Measurements from ENCODE around the gene NIN. TPM values are rescaled to one million over a fixed set of nuclear protein-coding genes. Genes with fewer than 3 reads are reported as not detected.

NIN gene

DNA sequence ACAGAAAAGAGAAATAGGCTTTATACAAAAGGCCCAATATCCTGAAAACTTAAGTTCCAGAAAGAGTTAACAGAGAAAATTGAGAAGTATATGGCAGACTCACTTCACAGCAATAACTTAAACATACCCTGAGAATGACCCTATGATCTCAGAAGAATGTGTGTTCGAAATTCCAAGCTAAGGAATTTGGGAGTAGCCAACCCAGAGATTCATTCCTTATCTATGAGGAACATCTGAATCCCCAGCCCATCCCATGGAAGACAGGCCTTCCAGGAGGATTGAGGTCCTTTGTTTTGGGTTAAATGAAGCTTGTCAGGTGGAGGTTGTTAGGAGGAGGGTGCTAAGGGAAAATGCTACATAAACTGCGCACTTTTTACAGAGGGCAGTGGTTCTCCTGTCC, 155.4 kb downstream of the NIN start:
- no peaks in the 10 kb centered on the region for H3K79me2 ChIP-seq (ENCODE audit: control insufficient read depth, insufficient read depth, low read length)
- no peak overlapping the region for H3K4me2 ChIP-seq (ENCODE audit: low read length)
- no peak overlapping the region for H4K5ac ChIP-seq (ENCODE audit: low read length)
- no peak overlapping the region for H3K4ac ChIP-seq (ENCODE audit: low read depth, low read length)
- H2BK15ac ChIP-seq (replicated peaks; ENCODE audit: low read depth): peak overlapping the region; percentile 99
- H3K56ac ChIP-seq (ENCODE audit: low read length): no peak overlapping the region
- H2BK5ac ChIP-seq (ENCODE audit: low read length): peak overlapping the region; percentile 15
- peak overlapping the region; percentile 47 for H3K18ac ChIP-seq (ENCODE audit: low read length)
- no CpG with 5 or more reads among the region's 2 CpGs for WGBS (ENCODE audit: extremely low coverage, insufficient coverage, low lambda C conversion rate)
- H3K9ac ChIP-seq (ENCODE audit: low read length): no peak overlapping the region
- peak overlapping the region; percentile 55 for H3K27ac ChIP-seq (ENCODE audit: low read depth, low read length)
- H2BK120ac ChIP-seq (ENCODE audit: low read depth, low read length): no peak overlapping the region
- H3K23ac ChIP-seq (ENCODE audit: low read length): no peak overlapping the region
- H2AK5ac ChIP-seq (ENCODE audit: low read length): no peak overlapping the region
- no peaks in the 10 kb centered on the region for H3K27me3 ChIP-seq (ENCODE audit: insufficient read depth, low read length, poor library complexity)
- H3K79me1 ChIP-seq (ENCODE audit: low read length): no peaks in the 10 kb centered on the region
- H3K36me3 ChIP-seq (ENCODE audit: control insufficient read depth, insufficient read depth, low read length): no peaks in the 10 kb centered on the region
- peak; percentile 90 for DNase-seq
- no peak overlapping the region for H4K8ac ChIP-seq (ENCODE audit: low read depth, low read length)
- H3K4me1 ChIP-seq (ENCODE audit: control insufficient read depth, low read depth, low read length): peaks cover 10% of the 10 kb centered on the region
- H3K4me3 ChIP-seq (ENCODE audit: low read length): no peak overlapping the region

DNA sequence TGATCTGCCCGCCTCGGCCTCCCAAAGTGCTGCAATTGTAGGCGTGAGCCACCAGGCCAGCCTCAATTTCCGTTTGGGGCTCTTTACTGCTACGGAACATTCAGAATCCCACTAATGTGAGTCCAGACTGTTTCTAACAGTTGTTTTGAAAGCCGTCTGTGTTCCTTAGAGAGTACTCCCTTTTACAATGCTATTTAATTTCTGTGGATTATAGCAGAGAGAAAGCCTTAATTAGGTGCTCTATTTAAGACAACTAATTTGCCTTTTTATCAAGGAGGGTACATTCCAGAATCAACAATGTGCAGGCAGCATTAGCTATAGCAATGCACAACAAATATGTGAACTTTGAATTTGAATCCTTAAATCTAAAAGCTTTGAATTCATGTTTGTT, 160.1 kb downstream of the NIN start:
- Histone ChIP-seq H3K27me3 (ENCODE audit: insufficient read depth, low read length, poor library complexity) (no peaks in the 10 kb centered on the region), H3K23ac (ENCODE audit: low read length) (no peak overlapping the region), H3K4ac (ENCODE audit: low read depth, low read length) (no peak overlapping the region), H2AK5ac (ENCODE audit: low read length) (no peak overlapping the region), H3K56ac (ENCODE audit: low read length) (no peak overlapping the region), H2BK5ac (ENCODE audit: low read length) (no peak overlapping the region), H3K9ac (ENCODE audit: low read length) (no peak overlapping the region), H4K5ac (ENCODE audit: low read length) (no peak overlapping the region), H3K4me2 (ENCODE audit: low read length) (no peak overlapping the region), H3K79me2 (ENCODE audit: control insufficient read depth, insufficient read depth, low read length) (peaks cover 11% of the 10 kb centered on the region), H3K36me3 (ENCODE audit: control insufficient read depth, insufficient read depth, low read length) (no peaks in the 10 kb centered on the region), H3K79me1 (ENCODE audit: low read length) (no peaks in the 10 kb centered on the region), H3K18ac (ENCODE audit: low read length) (no peak overlapping the region), H4K8ac (ENCODE audit: low read depth, low read length) (peak overlapping the region; percentile 65), H3K27ac (ENCODE audit: low read depth, low read length) (peak overlapping the region; percentile 41), H2BK120ac (ENCODE audit: low read depth, low read length) (no peak overlapping the region), H3K4me3 (ENCODE audit: low read length) (no peak overlapping the region), H3K4me1 (ENCODE audit: control insufficient read depth, low read depth, low read length) (peaks cover 13% of the 10 kb centered on the region), H2BK15ac (replicated peaks; ENCODE audit: low read depth) (peak overlapping the region; percentile 59)
- WGBS (ENCODE audit: extremely low coverage, insufficient coverage, low lambda C conversion rate): no CpG with 5 or more reads among the region's 6 CpGs
- no peak for DNase-seq

DNA sequence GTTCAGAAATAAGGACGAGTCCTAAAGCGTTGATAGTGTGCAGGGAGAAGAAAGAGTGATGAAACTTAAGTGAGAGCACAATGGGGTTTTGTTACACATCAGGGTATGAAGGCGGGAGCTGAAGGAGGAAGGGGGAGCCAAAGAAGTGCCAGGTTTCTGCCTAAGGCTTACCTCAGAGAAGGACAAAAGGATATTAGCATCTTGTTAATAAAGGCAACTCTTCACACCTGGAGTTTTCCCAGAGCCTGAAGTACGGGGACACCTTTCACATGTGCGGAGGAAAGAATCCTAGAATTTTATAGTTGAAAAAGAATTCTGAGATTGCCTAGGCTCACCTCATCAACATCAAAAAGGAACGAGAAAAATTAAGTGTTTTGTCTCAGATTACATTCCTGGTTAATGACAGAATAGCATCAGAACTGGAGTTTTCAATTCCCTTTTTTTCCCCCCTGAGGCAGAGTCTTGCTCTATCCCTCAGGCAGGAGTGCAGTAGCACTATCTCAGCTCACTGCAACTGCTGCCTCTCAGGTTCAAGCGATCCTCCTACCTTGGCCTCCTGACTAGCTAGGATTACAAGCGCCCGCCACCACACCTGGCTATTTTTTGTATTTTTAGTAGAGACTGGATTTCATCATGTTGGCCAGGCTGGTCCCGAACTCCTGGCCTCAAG, 160.6 kb downstream of the NIN start:
- H2BK5ac ChIP-seq (ENCODE audit: low read length): no peak overlapping the region
- H3K4me3 ChIP-seq (ENCODE audit: low read length): no peak overlapping the region
- no peak overlapping the region for H3K9ac ChIP-seq (ENCODE audit: low read length)
- no peaks in the 10 kb centered on the region for H3K36me3 ChIP-seq (ENCODE audit: control insufficient read depth, insufficient read depth, low read length)
- whole genome bisulfite sequencing (ENCODE audit: extremely low coverage, insufficient coverage, low lambda C conversion rate): no CpG with 5 or more reads among the region's 10 CpGs
- peaks cover 9% of the 10 kb centered on the region for H3K4me1 ChIP-seq (ENCODE audit: control insufficient read depth, low read depth, low read length)
- H3K27ac ChIP-seq (ENCODE audit: low read depth, low read length): peak overlapping the region; percentile 41
- peak overlapping the region; percentile 38 for H3K56ac ChIP-seq (ENCODE audit: low read length)
- peak overlapping the region; percentile 65 for H4K8ac ChIP-seq (ENCODE audit: low read depth, low read length)
- H3K4ac ChIP-seq (ENCODE audit: low read depth, low read length): no peak overlapping the region
- H3K18ac ChIP-seq (ENCODE audit: low read length): no peak overlapping the region
- H3K23ac ChIP-seq (ENCODE audit: low read length): no peak overlapping the region
- H3K79me2 ChIP-seq (ENCODE audit: control insufficient read depth, insufficient read depth, low read length): peaks cover 13% of the 10 kb centered on the region
- peak; percentile 85 for DNase-seq
- H3K27me3 ChIP-seq (ENCODE audit: insufficient read depth, low read length, poor library complexity): no peaks in the 10 kb centered on the region
- peak overlapping the region; percentile 59 for H2BK15ac ChIP-seq (replicated peaks; ENCODE audit: low read depth)
- no peak overlapping the region for H4K5ac ChIP-seq (ENCODE audit: low read length)
- H3K4me2 ChIP-seq (ENCODE audit: low read length): no peak overlapping the region
- no peak overlapping the region for H2BK120ac ChIP-seq (ENCODE audit: low read depth, low read length)
- H2AK5ac ChIP-seq (ENCODE audit: low read length): no peak overlapping the region
- H3K79me1 ChIP-seq (ENCODE audit: low read length): no peaks in the 10 kb centered on the region

Small RNA genes within 50 kb of the gene (small RNA-seq; reads per million reads assigned to genes)
- not detected for gene RF00593 (ENCODE audit: insufficient read depth)

Measured in mesendoderm (in vitro differentiated cells).